Fibroblast of lung (primary cell): ENCODE results near the gene CCIN.

Experiments
- CTCF ChIP-seq, 2 donors: IDR thresholded peaks in 1 of 2; conservative IDR thresholded peaks in 1 of 2; 1 replicate in 1 of 2; 2 replicates in 1 of 2; pipeline ENCODE4 v1.5.1; 2011 to 2012; ENCODE audit warnings: low read length in 2 of 2, control low read depth in 1 of 2, inconsistent platforms in 1 of 2, low read depth in 1 of 2, mild to moderate bottlenecking in 1 of 2
- EZH2 ChIP-seq: IDR thresholded peaks from 2 replicates; pipeline ENCODE4 v1.5.1; 2012; ENCODE audit warnings: low read length, control low read depth, mild to moderate bottlenecking; ENCODE audit errors: missing control alignments

- no peak for TF ChIP-seq CTCF (conservative IDR thresholded peaks at IDR 0.05 in 1 of 2, IDR thresholded peaks at IDR 0.05 in 1 of 2; ENCODE audit: low read depth in 1 of 2, low read length in 2 of 2)
- TF ChIP-seq EZH2 = no peak
Measured at GRCh38 chr9:36161187-36161586, 8.0 kb upstream of the CCIN start.
